ENCODE measurements around the gene PCDHGC4.

The PCDHGC4 gene

GRCh38 chr5:141512911-141513626 lies 28.2 kb downstream of the PCDHGC4 start:
- no peak for DNase-seq

- no peak for DNase-seq
These were observed 28.9 kb downstream of the PCDHGC4 start for GRCh38 chr5:141513627-141514329.

- no peak for DNase-seq
These were observed 29.7 kb downstream of the PCDHGC4 start for GRCh38 chr5:141514330-141515133.

- no peak for DNase-seq
These were observed 30.3 kb downstream of the PCDHGC4 start for GRCh38 chr5:141515141-141515540.

GRCh38 chr5:141515946-141516671 lies 31.3 kb downstream of the PCDHGC4 start:
- no peak for DNase-seq

- DNase-seq: no peak
These were observed 31.8 kb downstream of the PCDHGC4 start for GRCh38 chr5:141516672-141517025.

GRCh38 chr5:141517312-141517711 lies 32.5 kb downstream of the PCDHGC4 start:
- no peak for DNase-seq

GRCh38 chr5:141517880-141518617 lies 33.2 kb downstream of the PCDHGC4 start:
- DNase-seq: no peak

- no peak for DNase-seq
These were observed 33.8 kb downstream of the PCDHGC4 start for GRCh38 chr5:141518618-141519015.

GRCh38 chr5:141519605-141520565 lies 35.1 kb downstream of the PCDHGC4 start:
- no peak for DNase-seq

GRCh38 chr5:141521244-141521781 lies 36.5 kb downstream of the PCDHGC4 start:
- DNase-seq: no peak

GRCh38 chr5:141522301-141522700 lies 37.5 kb downstream of the PCDHGC4 start:
- DNase-seq: no peak

- DNase-seq: no peak
These were observed 39.2 kb downstream of the PCDHGC4 start for GRCh38 chr5:141523991-141524390.

- DNase-seq: peak; percentile 77
These were observed 40.1 kb downstream of the PCDHGC4 start for GRCh38 chr5:141524604-141525597.

- no peak for DNase-seq
These were observed 40.8 kb downstream of the PCDHGC4 start for GRCh38 chr5:141525653-141526052.

GRCh38 chr5:141527426-141527825 lies 42.6 kb downstream of the PCDHGC4 start:
- no peak for DNase-seq

GRCh38 chr5:141528291-141528984 lies 43.6 kb downstream of the PCDHGC4 start:
- no peak for DNase-seq

GRCh38 chr5:141529002-141529401 lies 44.2 kb downstream of the PCDHGC4 start:
- no peak for DNase-seq

GRCh38 chr5:141529873-141530272 lies 45.0 kb downstream of the PCDHGC4 start:
- no peak for DNase-seq
